Neural progenitor cell (in vitro differentiated cells): Measurements from ENCODE around the gene PANX3. TPM values are rescaled to one million over a fixed set of nuclear protein-coding genes. Genes with fewer than 3 reads are reported as not detected.
"Not testable (repeated sequence)": the region's sequence is repeated elsewhere in the genome, so short reads cannot be mapped to it uniquely, and the experiment has no call there.

ENCODE experiments used
- DNase-seq: peaks from one replicate; pipeline ENCODE4 v3.0.0-alpha.2; 2016; ENCODE audit warnings: low spot score
- H2AFZ ChIP-seq: fragments of 200-600 bp; sonication (generic); replicated peaks from 2 replicates; pipeline ENCODE4 v1.6.1; 2016; ENCODE audit warnings: antibody characterized with exemption
- H3F3A ChIP-seq: fragments of 200-600 bp; sonication (generic); 2 replicates; pipeline ENCODE4 v1.6.1; 2016; ENCODE audit warnings: antibody characterized with exemption, low read depth
- H3K27ac ChIP-seq: fragments of 200-600 bp; sonication (generic); 2 replicates; pipeline ENCODE4 v1.5.1; 2016; ENCODE audit warnings: mild to moderate bottlenecking
- H3K27me3 ChIP-seq: fragments of 200-600 bp; sonication (generic); 2 replicates; pipeline ENCODE4 v1.6.1; 2016; ENCODE audit warnings: mild to moderate bottlenecking, moderate library complexity
- H3K36me3 ChIP-seq: fragments of 200-600 bp; sonication (generic); 2 replicates; pipeline ENCODE4 v1.5.1; 2016
- H3K4me1 ChIP-seq: fragments of 200-600 bp; sonication (generic); 2 replicates; pipeline ENCODE4 v1.6.1; 2016; ENCODE audit warnings: mixed run types
- H3K4me2 ChIP-seq: fragments of 200-600 bp; sonication (generic); 2 replicates; pipeline ENCODE4 v1.6.1; 2016
- H3K4me3 ChIP-seq: fragments of 200-600 bp; sonication (generic); 2 replicates; pipeline ENCODE4 v1.5.1; 2016
- H3K79me2 ChIP-seq: fragments of 200-600 bp; sonication (generic); 2 replicates; pipeline ENCODE4 v1.6.1; 2016; ENCODE audit warnings: low read depth
- H3K9ac ChIP-seq: fragments of 200-600 bp; sonication (generic); 2 replicates; pipeline ENCODE4 v1.6.1; 2016
- H3K9me3 ChIP-seq: fragments of 200-600 bp; sonication (generic); 2 replicates; pipeline ENCODE4 v1.5.1; 2016; ENCODE audit warnings: low read depth
- H4K20me1 ChIP-seq: fragments of 200-600 bp; sonication (generic); 2 replicates; pipeline ENCODE4 v1.6.1; 2016; ENCODE audit warnings: low read depth
- H3K27ac Mint-ChIP-seq: 3 replicates; pipeline ENCODE4 v1.8.0; 2021; ENCODE audit warnings: mixed read lengths
- H3K27me3 Mint-ChIP-seq: 2 replicates; pipeline ENCODE4 v1.8.0; 2022; ENCODE audit warnings: low read depth, mild to moderate bottlenecking, inconsistent platforms, moderate library complexity, mixed read lengths; ENCODE audit not compliant: insufficient read depth
- H3K36me3 Mint-ChIP-seq: 3 replicates; pipeline ENCODE4 v1.8.0; 2021; ENCODE audit warnings: mixed read lengths
- H3K4me1 Mint-ChIP-seq: 3 replicates; pipeline ENCODE4 v1.8.0; 2021; ENCODE audit warnings: mixed read lengths
- H3K4me3 Mint-ChIP-seq: 3 replicates; pipeline ENCODE4 v1.8.0; 2021; ENCODE audit warnings: mild to moderate bottlenecking, moderate library complexity, mixed read lengths
- H3K9me3 Mint-ChIP-seq: 3 replicates; pipeline ENCODE4 v1.8.0; 2020; ENCODE audit warnings: mixed read lengths
- CTCF ChIP-seq: fragments of 200-600 bp; sonication (generic); IDR thresholded peaks from 2 replicates; pipeline ENCODE4 v1.5.1; 2017; ENCODE audit warnings: antibody characterized with exemption, mild to moderate bottlenecking
- EZH2 ChIP-seq: fragments of 200-600 bp; sonication (generic); IDR thresholded peaks from 2 replicates; pipeline ENCODE4 v1.6.1; 2017; ENCODE audit warnings: antibody characterized with exemption, mild to moderate bottlenecking, moderate library complexity
- EZH2phosphoT487 ChIP-seq: fragments of 200-600 bp; sonication (generic); IDR thresholded peaks from 2 replicates; pipeline ENCODE4 v1.6.1; 2017; ENCODE audit warnings: antibody characterized with exemption
- total RNA-seq: library from RNA; depleted of rRNA; stranded (reverse); fragments of >200 nt; gene quantifications from 2 replicates; pipeline ENCODE4 v1.2.3, GENCODE V29; 2015; ENCODE audit warnings: low replicate concordance

The PANX3 gene
- total RNA-seq, 1 donor from 2014 or later, result not detected

DNA sequence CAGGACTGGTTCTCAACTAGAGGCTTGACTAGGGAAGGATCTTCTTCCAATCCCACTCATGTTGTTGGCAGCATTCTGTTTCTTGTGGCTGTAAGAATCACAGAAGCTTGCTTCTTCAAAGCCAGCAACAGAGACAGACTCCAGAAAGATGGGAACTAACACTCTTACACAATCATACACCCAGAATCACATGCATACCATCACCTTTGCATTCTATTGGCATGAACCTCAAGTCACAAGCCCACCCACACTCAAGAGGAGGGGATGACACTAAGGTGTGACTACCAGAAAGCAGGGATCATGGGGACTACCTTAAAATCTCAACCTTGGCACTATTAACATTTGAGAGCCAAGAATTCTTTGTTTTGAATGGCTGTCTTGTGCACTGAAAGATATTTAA is 13.6 kb upstream of the PANX3 start:
- no peak for DNase-seq
- peaks cover 10% of the 10 kb centered on the region for H3K4me1 Mint-ChIP-seq
- Histone ChIP-seq H3K27me3 (peaks cover 5% of the 10 kb centered on the region), H4K20me1 (no peaks in the 10 kb centered on the region), H3K36me3 (no peaks in the 10 kb centered on the region), H3K4me3 (no peak overlapping the region), H3K4me2 (no peak overlapping the region), H2AFZ (peak overlapping the region; percentile 27), H3K9ac (no peak overlapping the region), H3K4me1 (no peaks in the 10 kb centered on the region), H3K27ac (no peak overlapping the region), H3F3A (no peaks in the 10 kb centered on the region), H3K9me3 (no peaks in the 10 kb centered on the region), H3K79me2 (no peaks in the 10 kb centered on the region)
- H3K36me3 Mint-ChIP-seq, result no peaks in the 10 kb centered on the region
- no peak for TF ChIP-seq EZH2
- TF ChIP-seq EZH2phosphoT487, result no peak
- no peak for TF ChIP-seq CTCF
- no peaks in the 10 kb centered on the region for H3K9me3 Mint-ChIP-seq
- peaks cover 2% of the 10 kb centered on the region for H3K27me3 Mint-ChIP-seq
- no peak overlapping the region for H3K4me3 Mint-ChIP-seq
- no peak overlapping the region for H3K27ac Mint-ChIP-seq

DNA sequence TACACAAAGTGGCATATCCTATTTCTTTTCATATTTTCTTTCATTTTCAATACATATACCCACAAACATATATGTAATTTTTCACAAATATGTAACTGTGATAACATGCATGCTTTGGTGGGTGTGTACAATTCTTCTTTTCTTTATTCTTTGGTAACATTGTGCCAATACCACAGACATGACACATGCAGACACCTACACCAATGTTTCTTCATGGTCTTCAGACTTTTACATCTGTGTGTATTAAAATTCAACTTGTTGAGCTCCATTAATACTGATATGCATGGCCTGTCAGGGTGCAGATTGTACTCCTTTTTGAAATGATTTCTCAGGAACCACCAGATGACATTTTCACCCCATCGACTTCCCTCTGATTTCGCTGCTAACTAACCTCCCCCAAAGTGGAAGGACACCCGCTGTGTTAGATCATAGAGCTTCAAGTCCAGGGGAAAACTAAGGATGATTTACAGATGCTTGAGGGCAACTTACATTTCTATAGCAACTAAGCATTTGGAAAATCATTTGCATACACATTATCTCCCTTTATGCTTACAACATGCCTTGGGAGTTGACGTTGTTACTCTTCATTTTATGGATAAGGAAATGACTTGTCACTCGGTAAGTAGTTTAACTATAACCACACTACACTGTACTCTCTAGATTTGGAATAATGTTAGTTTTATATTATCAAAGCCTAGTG is 10.5 kb upstream of the PANX3 start:
- H3K27me3 Mint-ChIP-seq, result peaks cover 2% of the 10 kb centered on the region

GRCh38 chr11:124602193-124602592 is 9.0 kb upstream of the PANX3 start:
- H3K4me3 ChIP-seq, result no peak overlapping the region
- peaks cover 5% of the 10 kb centered on the region for H3K27me3 ChIP-seq
- Mint-ChIP-seq H3K27me3 (peaks cover 2% of the 10 kb centered on the region), H3K36me3 (no peaks in the 10 kb centered on the region), H3K27ac (no peak overlapping the region), H3K4me1 (peaks cover 10% of the 10 kb centered on the region), H3K9me3 (no peaks in the 10 kb centered on the region), H3K4me3 (no peak overlapping the region)
- H3K79me2 ChIP-seq, result no peaks in the 10 kb centered on the region
- no peak overlapping the region for H3K27ac ChIP-seq
- no peaks in the 10 kb centered on the region for H3F3A ChIP-seq
- no peak overlapping the region for H3K4me2 ChIP-seq
- H4K20me1 ChIP-seq, result no peaks in the 10 kb centered on the region
- H3K9me3 ChIP-seq, result no peaks in the 10 kb centered on the region
- no peaks in the 10 kb centered on the region for H3K4me1 ChIP-seq
- no peaks in the 10 kb centered on the region for H3K36me3 ChIP-seq
- no peak overlapping the region for H2AFZ ChIP-seq
- no peak overlapping the region for H3K9ac ChIP-seq
- DNase-seq, result no peak
- TF ChIP-seq EZH2 (no peak), CTCF (no peak), EZH2phosphoT487 (no peak)

More for the DNA sequence above, 10.5 kb upstream of the PANX3 start:
- Mint-ChIP-seq H3K36me3 (no peaks in the 10 kb centered on the region), H3K4me1 (peaks cover 10% of the 10 kb centered on the region), H3K4me3 (no peak overlapping the region), H3K27ac (no peak overlapping the region), H3K9me3 (no peaks in the 10 kb centered on the region)
- Histone ChIP-seq H3K79me2 (no peaks in the 10 kb centered on the region), H3K4me3 (no peak overlapping the region), H4K20me1 (no peaks in the 10 kb centered on the region), H2AFZ (no peak overlapping the region), H3K27ac (no peak overlapping the region), H3K4me1 (no peaks in the 10 kb centered on the region), H3F3A (no peaks in the 10 kb centered on the region), H3K9me3 (no peaks in the 10 kb centered on the region), H3K36me3 (no peaks in the 10 kb centered on the region), H3K4me2 (no peak overlapping the region), H3K27me3 (peaks cover 5% of the 10 kb centered on the region), H3K9ac (no peak overlapping the region)
- TF ChIP-seq EZH2phosphoT487 (no peak), EZH2 (no peak), CTCF (no peak)
- no peak for DNase-seq

- H3K79me2 ChIP-seq, H3K9ac ChIP-seq, H3K27ac Mint-ChIP-seq, H2AFZ ChIP-seq, H3K27me3 ChIP-seq, H3K27me3 Mint-ChIP-seq, H3K36me3 ChIP-seq, H3K27ac ChIP-seq, H3K36me3 Mint-ChIP-seq, H3F3A ChIP-seq, H3K9me3 Mint-ChIP-seq, DNase-seq, H3K4me1 Mint-ChIP-seq, H3K4me2 ChIP-seq, H3K9me3 ChIP-seq, H3K4me3 ChIP-seq, H3K4me3 Mint-ChIP-seq, H3K4me1 ChIP-seq, H4K20me1 ChIP-seq: not testable (repeated sequence)
Measured at GRCh38 chr11:124602723-124603122, 8.5 kb upstream of the PANX3 start.
